ENCODE results near the gene MFF. TPM values are rescaled to one million over a fixed set of nuclear protein-coding genes. Genes with fewer than 3 reads are reported as not detected.

MFF gene
- total RNA-seq, 6 donors from 2014 or later = 47.6 to 103 (median 74.5) TPM

GRCh38 chr2:227308784-227309183 lies 16.3 kb upstream of the MFF start:
- H3K27ac ChIP-seq = no peak overlapping the region
- peaks cover 0 to 3% (median 1%) of the 10 kb centered on the region in 4 donors for H3K36me3 ChIP-seq
- no peak for TF ChIP-seq POLR2A (IDR thresholded peaks at IDR 0.05)
- TF ChIP-seq CTCF (IDR thresholded peaks at IDR 0.05) = no peak
- no peak for TF ChIP-seq POLR2AphosphoS5 (IDR thresholded peaks at IDR 0.05)
- TF ChIP-seq EP300 (IDR thresholded peaks at IDR 0.05) = no peak
- H3K9me3 ChIP-seq = no peaks in the 10 kb centered on the region
- no peak overlapping the region for H3K4me3 ChIP-seq
- H3K4me1 ChIP-seq = no peaks in the 10 kb centered on the region
- WGBS, 2 donors = 92 to 94% methylated on average over 4 of the region's 4 CpGs
- DNase-seq = no peak
- H3K27me3 ChIP-seq = no peaks in the 10 kb centered on the region
- ATAC-seq (ENCODE audit: low FRiP score in 2 of 2) = no peak

- no peak for TF ChIP-seq POLR2AphosphoS5 (IDR thresholded peaks at IDR 0.05)
- TF ChIP-seq CTCF (IDR thresholded peaks at IDR 0.05) = no peak
- TF ChIP-seq EP300 (IDR thresholded peaks at IDR 0.05) = no peak
- TF ChIP-seq POLR2A (IDR thresholded peaks at IDR 0.05) = no peak
- no peak for ATAC-seq (ENCODE audit: low FRiP score in 2 of 2)
These were observed 14.3 kb upstream of the MFF start for GRCh38 chr2:227310756-227311110.

GRCh38 chr2:227311861-227312506 lies 13.1 kb upstream of the MFF start:
- no peak overlapping the region for H3K27ac ChIP-seq
- WGBS, 2 donors = 88 to 96% methylated on average over 5 of the region's 5 CpGs

More at GRCh38 chr2:227310756-227311110, 14.3 kb upstream of the MFF start:
- no peaks in the 10 kb centered on the region for H3K4me1 ChIP-seq
- no peaks in the 10 kb centered on the region for H3K9me3 ChIP-seq
- peaks cover 0 to 3% (median 0%) of the 10 kb centered on the region in 4 donors for H3K36me3 ChIP-seq
- no peak for DNase-seq
- H3K4me3 ChIP-seq = no peak overlapping the region
- 87% methylated on average over 4 of the region's 4 CpGs for WGBS, 2 donors
- H3K27ac ChIP-seq = no peak overlapping the region
- H3K27me3 ChIP-seq = no peaks in the 10 kb centered on the region

GRCh38 chr2:227312579-227312978 lies 12.5 kb upstream of the MFF start:
- H3K4me1 ChIP-seq = no peaks in the 10 kb centered on the region
- no peak for DNase-seq
- peaks cover 0 to 3% (median 0%) of the 10 kb centered on the region in 4 donors for H3K36me3 ChIP-seq
- TF ChIP-seq POLR2A (IDR thresholded peaks at IDR 0.05) = no peak
- no peak for TF ChIP-seq POLR2AphosphoS5 (IDR thresholded peaks at IDR 0.05)
- no peaks in the 10 kb centered on the region for H3K27me3 ChIP-seq
- H3K27ac ChIP-seq = no peak overlapping the region
- no peak overlapping the region for H3K4me3 ChIP-seq
- no peaks in the 10 kb centered on the region for H3K9me3 ChIP-seq
- 50 to 68% methylated on average over 2 of the region's 2 CpGs for WGBS, 2 donors
- ATAC-seq (ENCODE audit: low FRiP score in 2 of 2) = no peak

More at GRCh38 chr2:227311861-227312506, 13.1 kb upstream of the MFF start:
- ATAC-seq (ENCODE audit: low FRiP score in 2 of 2) (no peak), DNase-seq (no peak)
- no peak overlapping the region for H3K4me3 ChIP-seq
- no peaks in the 10 kb centered on the region for H3K9me3 ChIP-seq
- TF ChIP-seq EP300 (IDR thresholded peaks at IDR 0.05) = no peak
- TF ChIP-seq POLR2AphosphoS5 (IDR thresholded peaks at IDR 0.05) = no peak
- TF ChIP-seq POLR2A (IDR thresholded peaks at IDR 0.05) = no peak
- TF ChIP-seq CTCF (IDR thresholded peaks at IDR 0.05) = no peak
- no peaks in the 10 kb centered on the region for H3K4me1 ChIP-seq
- H3K27me3 ChIP-seq = no peaks in the 10 kb centered on the region
- H3K36me3 ChIP-seq = peaks cover 0 to 3% (median 0%) of the 10 kb centered on the region in 4 donors

- 96% methylated on average over 1 of the region's 1 CpG for WGBS, 2 donors
- ATAC-seq (ENCODE audit: low FRiP score in 2 of 2) (no peak), DNase-seq (no peak)
- Histone ChIP-seq H3K4me1 (no peaks in the 10 kb centered on the region), H3K4me3 (no peak overlapping the region), H3K27me3 (no peaks in the 10 kb centered on the region), H3K9me3 (no peaks in the 10 kb centered on the region), H3K36me3 (peaks cover 0 to 3% (median 0%) of the 10 kb centered on the region in 4 donors), H3K27ac (no peak overlapping the region)
- no peak for TF ChIP-seq EP300 (IDR thresholded peaks at IDR 0.05)
- no peak for TF ChIP-seq CTCF (IDR thresholded peaks at IDR 0.05)
- TF ChIP-seq POLR2AphosphoS5 (IDR thresholded peaks at IDR 0.05) = no peak
- no peak for TF ChIP-seq POLR2A (IDR thresholded peaks at IDR 0.05)
These were observed 11.7 kb upstream of the MFF start for GRCh38 chr2:227313310-227313709.

Measured in upper lobe of left lung (tissue), 6 donors.